HepG2 (cell line): ENCODE results near the gene CCND2. TPM values are rescaled to one million over a fixed set of nuclear protein-coding genes. Genes with fewer than 3 reads are reported as not detected.
A peak's percentile ranks its signal among the peaks of the same experiment; 100 is the strongest.

Source experiments
- ATAC-seq: fragments of 200-7000 bp; cut with Tn5 transposase; 3 replicates; pipeline ENCODE4 v1.9.1; 2020; ENCODE audit warnings: mild to moderate bottlenecking, moderate library complexity
- BruUV-seq: library from RNA; stranded (reverse); fragments of 400-500 nt; replicated peaks from 2 replicates; lab custom pipeline; 2021; lab: Mats Ljungman, UMichigan
- CTCF ChIA-PET: fragments of 300-600 bp; formaldehyde crosslinking; extraction: SDS; loops from one replicate; lab custom pipeline; 2021; ENCODE audit warnings: low total read pairs, inconsistent platforms, low intra/inter-chr PET ratio; lab: Yijun Ruan, JAX
- POLR2A ChIA-PET: fragments of 350-600 bp; sonication (Branson Sonifier 250); formaldehyde crosslinking; loops from one replicate; lab custom pipeline; 2020; ENCODE audit warnings: antibody characterized with exemption, inconsistent platforms; lab: Yijun Ruan, JAX
- DNase-seq: peaks from one replicate; pipeline ENCODE4 v3.0.0-alpha.2; 2015; ENCODE audit warnings: low spot score
- FAIRE-seq: peaks from 3 replicates; lab custom pipeline; 2011; peaks lifted over from hg19 to GRCh38; lab: Jason Lieb, UNC
- H2AFZ ChIP-seq: one replicate; pipeline ENCODE4 v1.6.1; 2011; ENCODE audit warnings: low read length, inconsistent platforms
- H3K27ac ChIP-seq: fragments of 300-600 bp; 3 replicates; pipeline ENCODE4 v1.8.0; 2011; ENCODE audit warnings: mixed run types, mild to moderate bottlenecking, mixed read lengths, low read length, inconsistent platforms; ENCODE audit not compliant: insufficient read depth; ENCODE audit errors: extremely low read length
- H3K27me3 ChIP-seq, 2 experiments: fragments of 200-600 bp in 1 of 2; 2 replicates in 1 of 2; 3 replicates in 1 of 2; pipeline versions ENCODE4 v1.6.0 to v1.8.0; 2011; ENCODE audit warnings: low read length in 2 of 2, mild to moderate bottlenecking in 2 of 2, moderate library complexity in 2 of 2, inconsistent platforms in 1 of 2; ENCODE audit not compliant: insufficient read depth in 2 of 2, control insufficient read depth in 1 of 2
- H3K36me3 ChIP-seq, 2 experiments: fragments of 200-600 bp in 1 of 2; replicated peaks in 1 of 2; 2 replicates in 1 of 2; 3 replicates in 1 of 2; pipeline versions ENCODE4 v1.5.1 to v1.8.0; 2011; ENCODE audit warnings: low read length in 2 of 2, inconsistent platforms in 1 of 2; ENCODE audit not compliant: insufficient read depth in 2 of 2, control insufficient read depth in 1 of 2
- H3K4me1 ChIP-seq: 2 replicates; pipeline ENCODE4 v1.5.1; 2012; ENCODE audit warnings: low read length, inconsistent platforms; ENCODE audit not compliant: insufficient read depth
- H3K4me2 ChIP-seq: 2 replicates; pipeline ENCODE4 v1.6.0; 2011; ENCODE audit warnings: low read depth, low read length, inconsistent platforms
- H3K4me3 ChIP-seq, 3 experiments: fragments of 200-600 bp in 1 of 3; sonication (generic), shearing (Covaris generic) in 1 of 3; replicated peaks in 1 of 3; 2 replicates each; pipeline ENCODE4 v1.5.1; 2011 to 2016; ENCODE audit warnings: low read length in 3 of 3, inconsistent platforms in 2 of 3, low read depth in 2 of 3, mild to moderate bottlenecking in 2 of 3, control low read depth in 1 of 3, mixed read lengths in 1 of 3; ENCODE audit not compliant: insufficient read depth in 1 of 3
- H3K79me2 ChIP-seq: one replicate; pipeline ENCODE4 v1.6.1; 2011; ENCODE audit warnings: low read length, inconsistent platforms; ENCODE audit not compliant: insufficient read depth
- H3K9ac ChIP-seq: 2 replicates; pipeline ENCODE4 v1.6.0; 2011; ENCODE audit warnings: mild to moderate bottlenecking, low read depth, low read length, inconsistent platforms; ENCODE audit not compliant: insufficient read depth
- H3K9me3 ChIP-seq: 2 replicates; pipeline ENCODE4 v1.5.1; 2012; ENCODE audit warnings: mild to moderate bottlenecking, low read length
- H4K20me1 ChIP-seq: 2 replicates; pipeline ENCODE4 v1.6.0; 2011; ENCODE audit warnings: inconsistent platforms, mild to moderate bottlenecking, low read length, moderate library complexity; ENCODE audit not compliant: insufficient read depth
- CTCF ChIP-seq: sonication (generic); formaldehyde crosslinking; IDR thresholded peaks from 2 replicates; pipeline ENCODE4 v1.5.0; 2020; ENCODE audit warnings: mild to moderate bottlenecking, missing genetic modification reagents, moderate library complexity
- PCBP2 ChIP-seq: fragments of 200-400 bp; formaldehyde crosslinking; optimal IDR thresholded peaks from 2 replicates; pipeline ENCODE3; 2018; ENCODE audit warnings: low read length, low read depth; ENCODE audit not compliant: poor library complexity, severe bottlenecking
- ZNF558 ChIP-seq: sonication (generic); formaldehyde crosslinking; IDR thresholded peaks from 2 replicates; pipeline ENCODE4 v1.9.0; 2022; ENCODE audit warnings: mild to moderate bottlenecking, missing genetic modification reagents, borderline replicate concordance
- ZNF615 ChIP-seq: sonication (generic); formaldehyde crosslinking; IDR thresholded peaks from 2 replicates; pipeline ENCODE4 v1.5.0; 2020; ENCODE audit warnings: mild to moderate bottlenecking, missing genetic modification reagents, borderline replicate concordance
- WGBS: methylation state at CpG from one replicate; pipeline ENCODE4 v1.1.6; 2017; ENCODE audit warnings: low lambda C conversion rate; 5-methylcytosine and 5-hydroxymethylcytosine counted together
- in situ Hi-C: cut with HindIII; loops from 2 replicates; pipeline ENCODE4 v1.10.0; 2017; ENCODE audit warnings: low pct_unique_long_range_greater_than_20kb; ENCODE audit not compliant: extremely low pct_ligation_motif_present
- intact Hi-C: fragments of 100-400 bp; cut with micrococcal nuclease; formaldehyde crosslinking; loops from one replicate; pipeline ENCODE4 v1.10.0; 2022; ENCODE audit not compliant: unreplicated experiment
- polyA plus RNA-seq, 8 experiments: library from polyadenylated mRNA; depleted of rRNA in 3 of 8; stranded (reverse) in 7 of 8; unstranded in 1 of 8; fragments of >200 nt; fragmentation: Illumina TruSeq in 4 of 8; extraction: Trizol in 4 of 8; gene quantifications; 2 replicates each; pipeline versions ENCODE4 v1.2.1 to v1.2.3, GENCODE V29; 2011 to 2016; ENCODE audit warnings: low read depth in 4 of 8, missing spikeins in 1 of 8, mixed read lengths in 1 of 8; ENCODE audit not compliant: insufficient read depth in 1 of 8
- total RNA-seq, 5 experiments: library from RNA; depleted of rRNA; stranded (reverse); fragments of >200 nt; fragmentation: Illumina TruSeq; extraction: Trizol; gene quantifications; 2 replicates each; pipeline ENCODE4 v1.2.3, GENCODE V29; 2016; ENCODE audit warnings: low read depth in 1 of 5

CCND2 gene
- total and polyA plus RNA-seq, 2 of the 13 experiments (the other 11 are each of a cell fraction or from before 2014, with no cell fraction given): 0.61 to 1.4 TPM

DNA sequence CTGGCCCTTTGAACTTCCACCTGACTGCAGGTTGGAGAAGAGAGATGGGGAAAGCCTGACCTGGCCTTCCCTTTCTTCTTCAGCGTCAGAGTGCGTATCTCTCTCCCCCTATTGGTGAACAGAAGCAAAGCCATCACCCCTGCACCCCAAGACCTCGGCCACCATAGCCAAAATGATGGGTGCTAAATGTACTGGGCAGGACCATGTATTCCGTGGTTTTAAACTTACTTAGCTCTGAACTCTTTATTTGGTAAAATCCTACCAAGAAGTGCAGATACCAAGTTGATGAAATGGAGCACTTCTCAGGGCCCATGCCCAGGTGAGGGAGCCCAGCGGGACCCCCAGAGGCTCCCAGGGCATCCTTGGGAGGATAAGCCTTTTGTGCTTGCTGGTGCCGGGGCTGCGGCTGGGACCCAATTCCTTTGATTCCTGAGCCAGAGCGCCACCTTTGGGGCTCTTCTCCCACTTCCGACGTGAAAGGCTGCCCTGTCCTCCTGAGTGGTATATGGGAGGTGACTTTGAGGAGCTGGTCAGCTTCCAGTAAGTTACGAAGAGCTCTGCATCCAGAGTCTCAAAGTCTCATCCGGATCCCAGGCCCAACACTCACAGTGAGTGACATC is 9.4 kb downstream of the CCND2 start:
- Histone ChIP-seq H3K4me2 (no peak overlapping the region), H3K4me1 (peaks cover 8% of the 10 kb centered on the region; the same call in 1 of the 2 replicates), H2AFZ (no peak overlapping the region), H3K36me3 (no peaks in the 10 kb centered on the region), H3K9ac (no peak overlapping the region), H3K27ac (no peak overlapping the region), H3K27me3 (peaks cover 6 to 53% of the 10 kb centered on the region in 2 experiments; a peak in 4 of 5 replicates), H3K79me2 (no peaks in the 10 kb centered on the region), H3K4me3 (no peak overlapping the region), H3K9me3 (no peaks in the 10 kb centered on the region), H4K20me1 (no peaks in the 10 kb centered on the region)
- in situ Hi-C loops (no loop called here), intact Hi-C loops (no loop called here)
- TF ChIP-seq ZNF615 (CRISPR knock-in tag) (no peak), CTCF (CRISPR knock-in tag) (0 out of 2 replicates have a peak, but pooled peaks have one; percentile 1), ZNF558 (CRISPR knock-in tag) (no peak), PCBP2 (no peak)
- ChIA-PET POLR2A (no interaction called here), CTCF (no interaction called here)
- no TSS peak for BruUV-seq
- WGBS: 49% methylated on average over 7 of the region's 12 CpGs
- ATAC-seq (no peak), DNase-seq (no peak), FAIRE-seq (no peak)
